Esophagus squamous epithelium (tissue), 5 donors: ENCODE results near the gene LMO2. TPM values are rescaled to one million over a fixed set of nuclear protein-coding genes. Genes with fewer than 3 reads are reported as not detected.

Experiments used
- DNase-seq: peaks from one replicate; lab custom pipeline; 2025; lab: John Stamatoyannopoulos, UW
- H3K27ac ChIP-seq, 4 donors: fragments of 200-600 bp; sonication (generic); one replicate each; pipeline ENCODE4 v1.5.1; 2016 to 2019; ENCODE audit warnings: mild to moderate bottlenecking in 1 of 4
- H3K27me3 ChIP-seq, 4 donors: fragments of 200-600 bp; sonication (generic); 1 replicate in 3 of 4; 2 replicates in 1 of 4; pipeline versions ENCODE4 v1.5.1 to v1.6.0; 2017 to 2021; ENCODE audit warnings: antibody characterized with exemption in 1 of 4
- H3K36me3 ChIP-seq, 3 donors: fragments of 200-600 bp; sonication (generic); one replicate each; pipeline ENCODE4 v1.5.1; 2016 to 2019
- H3K4me1 ChIP-seq, 3 donors: fragments of 200-600 bp; sonication (generic); one replicate each; pipeline ENCODE4 v1.5.1; 2017 to 2019
- H3K4me3 ChIP-seq, 4 donors: fragments of 200-600 bp; sonication (generic); 1 replicate in 3 of 4; 2 replicates in 1 of 4; pipeline ENCODE4 v1.5.1; 2016 to 2019; ENCODE audit warnings: mild to moderate bottlenecking in 2 of 4, moderate library complexity in 1 of 4
- H3K9me3 ChIP-seq, 3 donors: fragments of 200-600 bp; sonication (generic); one replicate each; pipeline ENCODE4 v1.5.1; 2016 to 2019
- CTCF ChIP-seq, 6 experiments: fragments of 450-650 bp in 4 of 6; fragments of 200-600 bp in 2 of 6; sonication (generic) in 2 of 6; IDR thresholded peaks; one replicate each; pipeline ENCODE4 v1.5.1; 2016 to 2019; ENCODE audit warnings: antibody characterized with exemption in 6 of 6, mild to moderate bottlenecking in 4 of 6, moderate library complexity in 4 of 6
- POLR2A ChIP-seq, 4 donors: fragments of 450-650 bp; IDR thresholded peaks; one replicate each; pipeline ENCODE4 v1.6.1; 2017; ENCODE audit warnings: antibody characterized with exemption in 4 of 4, mild to moderate bottlenecking in 4 of 4, moderate library complexity in 3 of 4
- WGBS, 2 donors: methylation state at CpG; one replicate each; pipeline ENCODE4 v1.1.5; 2018; 5-methylcytosine and 5-hydroxymethylcytosine counted together
- intact Hi-C: fragments of 100-400 bp; cut with DNase I; formaldehyde crosslinking; loops from one replicate; pipeline ENCODE4 v1.15.0; 2022
- total RNA-seq, 4 donors: library from RNA; depleted of rRNA; stranded (reverse); fragments of >200 nt; gene quantifications; one replicate each; pipeline ENCODE4 v1.1.0, GENCODE V29; 2016
- donor health status: DM: yes; HTN: yes; CAD: no.

LMO2 gene
- total RNA-seq, 4 donors from 2014 or later = 7.0 to 18.9 (median 13.3) TPM

DNA sequence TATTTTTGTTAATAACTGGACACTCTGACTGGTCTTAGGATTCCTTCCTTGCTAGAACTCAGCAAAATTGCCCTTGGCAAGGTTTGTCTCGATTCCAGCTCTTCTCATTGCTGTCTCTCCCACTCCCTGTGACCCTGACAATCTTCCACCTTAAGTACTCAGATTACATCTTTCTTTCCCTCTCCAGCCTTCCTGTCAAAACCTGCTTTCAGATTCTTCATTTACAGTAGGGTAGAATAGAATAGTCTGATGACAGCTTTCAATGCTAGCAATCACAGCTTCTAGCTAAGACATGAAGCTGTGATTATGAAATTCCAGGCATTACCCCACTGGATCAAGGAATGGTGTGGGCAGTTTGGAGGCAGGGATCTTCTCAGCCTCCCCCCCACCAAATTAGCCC lies 39.2 kb upstream of the LMO2 start:
- no peak overlapping the region for H3K4me3 ChIP-seq
- H3K36me3 ChIP-seq = no peaks in the 10 kb centered on the region
- TF ChIP-seq CTCF (IDR thresholded peaks at IDR 0.05) (no peak), POLR2A (IDR thresholded peaks at IDR 0.05) (no peak)
- intact Hi-C loops = no loop called here
- peaks cover 0 to 49% (median 21%) of the 10 kb centered on the region in 3 donors for H3K4me1 ChIP-seq
- H3K9me3 ChIP-seq = peaks cover 0 to 8% (median 0%) of the 10 kb centered on the region in 3 donors
- 24 to 29% methylated on average over 1 of the region's 1 CpG for WGBS, 2 donors
- no peaks in the 10 kb centered on the region for H3K27me3 ChIP-seq
- H3K27ac ChIP-seq = peak overlapping the region; percentile 59 to 91 (median 74)
- no peak for DNase-seq

GRCh38 chr11:33930317-33931021 lies 38.6 kb upstream of the LMO2 start:
- H3K27me3 ChIP-seq = no peaks in the 10 kb centered on the region
- H3K4me3 ChIP-seq = peak overlapping the region in 1 of 4 donors; percentile 22
- DNase-seq = no peak
- H3K27ac ChIP-seq = peak overlapping the region; percentile 59 to 91 (median 74)
- intact Hi-C loops = no loop called here
- peaks cover 0 to 8% (median 0%) of the 10 kb centered on the region in 3 donors for H3K9me3 ChIP-seq
- 16 to 18% methylated on average over 7 of the region's 7 CpGs for WGBS, 2 donors
- peaks cover 0 to 44% (median 21%) of the 10 kb centered on the region in 3 donors for H3K4me1 ChIP-seq
- TF ChIP-seq CTCF (IDR thresholded peaks at IDR 0.05) = no peak
- TF ChIP-seq POLR2A (IDR thresholded peaks at IDR 0.05) = no peak
- no peaks in the 10 kb centered on the region for H3K36me3 ChIP-seq

- 92% methylated on average over 4 of the region's 4 CpGs for WGBS, 2 donors
- intact Hi-C loops = no loop called here
- no peak overlapping the region for H3K27ac ChIP-seq
- peaks cover 0 to 31% (median 21%) of the 10 kb centered on the region in 3 donors for H3K4me1 ChIP-seq
- no peaks in the 10 kb centered on the region for H3K36me3 ChIP-seq
- DNase-seq = no peak
- H3K27me3 ChIP-seq = peaks cover 0 to 4% (median 0%) of the 10 kb centered on the region in 4 donors
- H3K9me3 ChIP-seq = peaks cover 0 to 8% (median 0%) of the 10 kb centered on the region in 3 donors
- TF ChIP-seq POLR2A (IDR thresholded peaks at IDR 0.05) (no peak), CTCF (IDR thresholded peaks at IDR 0.05) (no peak)
- H3K4me3 ChIP-seq = no peak overlapping the region
These were observed 36.7 kb upstream of the LMO2 start for GRCh38 chr11:33928564-33928963.

- 84 to 87% methylated on average over 13 to 16 of the region's 16 CpGs for WGBS, 2 donors
- intact Hi-C loops = no loop called here
- no peaks in the 10 kb centered on the region for H3K36me3 ChIP-seq
- H3K4me1 ChIP-seq = peaks cover 0 to 25% (median 21%) of the 10 kb centered on the region in 3 donors
- no peak overlapping the region for H3K27ac ChIP-seq
- H3K27me3 ChIP-seq = peaks cover 0 to 4% (median 0%) of the 10 kb centered on the region in 4 donors
- TF ChIP-seq POLR2A (IDR thresholded peaks at IDR 0.05) (no peak), CTCF (IDR thresholded peaks at IDR 0.05) (no peak)
- no peak overlapping the region for H3K4me3 ChIP-seq
- DNase-seq = no peak
- H3K9me3 ChIP-seq = peaks cover 0 to 6% (median 0%) of the 10 kb centered on the region in 3 donors
These were observed 35.0 kb upstream of the LMO2 start for GRCh38 chr11:33926671-33927552.
